ENCODE data around the gene SOHLH1. TPM values are rescaled to one million over a fixed set of nuclear protein-coding genes. Genes with fewer than 3 reads are reported as not detected.
"Not testable (repeated sequence)": the region's sequence is repeated elsewhere in the genome, so short reads cannot be mapped to it uniquely, and the experiment has no call there.

Gene SOHLH1
- total RNA-seq, 1 experiment from 2014 or later, result not detected

- intact Hi-C loops (cut with micrococcal nuclease; ENCODE audit: unreplicated experiment), result no loop called here
- H3K36me3 ChIP-seq (ENCODE audit: insufficient read depth, low read length, poor library complexity, severe bottlenecking), result no peaks in the 10 kb centered on the region
- H3K4me3 ChIP-seq (ENCODE audit: low read depth, low read length, poor library complexity, severe bottlenecking), result no peak overlapping the region
- H3K27ac ChIP-seq (ENCODE audit: low read depth, low read length, poor library complexity, severe bottlenecking), result no peak overlapping the region
- H3K9me3 ChIP-seq (ENCODE audit: low read depth, low read length, poor library complexity, severe bottlenecking), result no peaks in the 10 kb centered on the region
- ChIA-PET POLR2A (ENCODE audit: low non-redundant PET) (no interaction called here), CTCF (no interaction called here)
- no peaks in the 10 kb centered on the region for H3K4me1 ChIP-seq (ENCODE audit: insufficient read depth, low read length, poor library complexity, severe bottlenecking)
- peaks cover 5% of the 10 kb centered on the region for H3K27me3 ChIP-seq (replicated peaks; ENCODE audit: insufficient read depth, low read depth, low read length, poor library complexity)
- TF ChIP-seq CTCF (conservative IDR thresholded peaks at IDR 0.05; ENCODE audit: low read depth, low read length) (no peak), EZH2 (IDR thresholded peaks at IDR 0.05; ENCODE audit: borderline replicate concordance, low read depth, low read length, poor library complexity, severe bottlenecking) (no peak)
- BruUV-seq (replicated peaks), result no TSS peak
- no peak for DNase-seq (ENCODE audit: low spot score)
These were observed 22.4 kb downstream of the SOHLH1 start for GRCh38 chr9:135676891-135677290.

DNA sequence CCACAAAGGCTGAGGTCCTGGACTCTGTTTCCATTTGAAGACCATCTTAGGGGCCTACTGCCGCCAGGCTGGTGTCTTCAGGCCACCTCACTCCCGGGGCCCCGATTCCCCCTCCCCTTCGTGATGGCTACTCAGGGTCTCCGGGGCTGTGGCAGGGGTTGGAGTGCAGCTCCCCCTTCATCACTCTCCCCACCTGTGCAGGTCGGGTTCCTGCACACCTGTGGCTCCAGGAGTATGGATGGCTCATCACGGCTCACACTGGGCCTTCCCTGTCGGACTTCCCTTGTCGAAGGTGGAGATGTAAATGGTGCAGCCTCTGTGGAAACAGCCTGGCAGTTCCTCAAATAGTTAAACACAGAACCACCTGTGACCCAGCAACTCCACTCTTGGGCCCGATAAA is 24.3 kb downstream of the SOHLH1 start:
- TF ChIP-seq CTCF (conservative IDR thresholded peaks at IDR 0.05; ENCODE audit: low read depth, low read length) (no peak), EZH2 (IDR thresholded peaks at IDR 0.05; ENCODE audit: borderline replicate concordance, low read depth, low read length, poor library complexity, severe bottlenecking) (no peak)
- no peak for DNase-seq (ENCODE audit: low spot score)
- intact Hi-C loops (cut with micrococcal nuclease; ENCODE audit: unreplicated experiment), result no loop called here
- Histone ChIP-seq H3K36me3 (ENCODE audit: insufficient read depth, low read length, poor library complexity, severe bottlenecking) (no peaks in the 10 kb centered on the region), H3K4me1 (ENCODE audit: insufficient read depth, low read length, poor library complexity, severe bottlenecking) (no peaks in the 10 kb centered on the region), H3K27ac (ENCODE audit: low read depth, low read length, poor library complexity, severe bottlenecking) (no peak overlapping the region), H3K9me3 (ENCODE audit: low read depth, low read length, poor library complexity, severe bottlenecking) (no peaks in the 10 kb centered on the region), H3K27me3 (replicated peaks; ENCODE audit: insufficient read depth, low read depth, low read length, poor library complexity) (peaks cover 5% of the 10 kb centered on the region), H3K4me3 (ENCODE audit: low read depth, low read length, poor library complexity, severe bottlenecking) (no peak overlapping the region)
- BruUV-seq (replicated peaks), result no TSS peak
- POLR2A ChIA-PET (ENCODE audit: low non-redundant PET), result no interaction called here
- CTCF ChIA-PET, result no interaction called here

GRCh38 chr9:135673941-135674340 is 25.3 kb downstream of the SOHLH1 start:
- H3K9me3 ChIP-seq (ENCODE audit: low read depth, low read length, poor library complexity, severe bottlenecking), result no peaks in the 10 kb centered on the region
- TF ChIP-seq CTCF (conservative IDR thresholded peaks at IDR 0.05; ENCODE audit: low read depth, low read length) (no peak), EZH2 (IDR thresholded peaks at IDR 0.05; ENCODE audit: borderline replicate concordance, low read depth, low read length, poor library complexity, severe bottlenecking) (no peak)
- CTCF ChIA-PET, result interaction anchor here (0.6 kb wide), 1 partner anchor 252 kb away, joined by 15 read pairs; no protein-coding TSS in a partner anchor
- H3K27me3 ChIP-seq (replicated peaks; ENCODE audit: insufficient read depth, low read depth, low read length, poor library complexity), result peaks cover 5% of the 10 kb centered on the region
- intact Hi-C loops (cut with micrococcal nuclease; ENCODE audit: unreplicated experiment), result no loop called here
- no peak overlapping the region for H3K4me3 ChIP-seq (ENCODE audit: low read depth, low read length, poor library complexity, severe bottlenecking)
- no peak overlapping the region for H3K27ac ChIP-seq (ENCODE audit: low read depth, low read length, poor library complexity, severe bottlenecking)
- no peak for DNase-seq (ENCODE audit: low spot score)
- POLR2A ChIA-PET (ENCODE audit: low non-redundant PET), result no interaction called here
- no peaks in the 10 kb centered on the region for H3K36me3 ChIP-seq (ENCODE audit: insufficient read depth, low read length, poor library complexity, severe bottlenecking)
- BruUV-seq (replicated peaks), result no TSS peak
- no peaks in the 10 kb centered on the region for H3K4me1 ChIP-seq (ENCODE audit: insufficient read depth, low read length, poor library complexity, severe bottlenecking)

DNA sequence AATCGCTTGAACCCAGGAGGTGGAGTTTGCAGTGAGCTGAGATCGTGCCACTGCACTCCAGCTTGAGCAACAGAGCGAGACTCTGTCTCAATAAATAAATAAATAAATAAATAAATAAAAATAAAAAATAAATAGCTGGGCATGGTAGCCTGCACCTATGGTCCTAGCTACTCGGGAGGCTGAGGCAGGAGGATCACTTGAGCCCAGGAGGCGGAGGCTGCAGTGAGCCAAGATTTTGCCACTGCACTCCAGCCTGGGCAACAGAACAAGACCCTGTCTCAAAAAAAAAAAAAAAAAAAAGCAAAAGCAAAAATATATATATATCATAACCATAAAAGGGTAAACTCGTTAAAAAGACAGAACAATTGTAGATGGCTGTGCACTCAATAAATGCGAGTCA is 26.5 kb downstream of the SOHLH1 start:
- H3K4me3 ChIP-seq (ENCODE audit: low read depth, low read length, poor library complexity, severe bottlenecking); H3K36me3 ChIP-seq (ENCODE audit: insufficient read depth, low read length, poor library complexity, severe bottlenecking); DNase-seq (ENCODE audit: low spot score); intact Hi-C loops (cut with micrococcal nuclease; ENCODE audit: unreplicated experiment); H3K27me3 ChIP-seq (replicated peaks; ENCODE audit: insufficient read depth, low read depth, low read length, poor library complexity); BruUV-seq (replicated peaks); CTCF ChIA-PET; POLR2A ChIA-PET (ENCODE audit: low non-redundant PET); H3K9me3 ChIP-seq (ENCODE audit: low read depth, low read length, poor library complexity, severe bottlenecking); H3K27ac ChIP-seq (ENCODE audit: low read depth, low read length, poor library complexity, severe bottlenecking); H3K4me1 ChIP-seq (ENCODE audit: insufficient read depth, low read length, poor library complexity, severe bottlenecking): not testable (repeated sequence)

All from A673 (cell line).